Amygdala (tissue), 56 donors: ENCODE results near the gene CEP104.

Source experiments
- DNase-seq, 56 donors: peaks; one replicate each; lab custom pipeline; 2025; lab: John Stamatoyannopoulos, UW

Gene CEP104

DNA sequence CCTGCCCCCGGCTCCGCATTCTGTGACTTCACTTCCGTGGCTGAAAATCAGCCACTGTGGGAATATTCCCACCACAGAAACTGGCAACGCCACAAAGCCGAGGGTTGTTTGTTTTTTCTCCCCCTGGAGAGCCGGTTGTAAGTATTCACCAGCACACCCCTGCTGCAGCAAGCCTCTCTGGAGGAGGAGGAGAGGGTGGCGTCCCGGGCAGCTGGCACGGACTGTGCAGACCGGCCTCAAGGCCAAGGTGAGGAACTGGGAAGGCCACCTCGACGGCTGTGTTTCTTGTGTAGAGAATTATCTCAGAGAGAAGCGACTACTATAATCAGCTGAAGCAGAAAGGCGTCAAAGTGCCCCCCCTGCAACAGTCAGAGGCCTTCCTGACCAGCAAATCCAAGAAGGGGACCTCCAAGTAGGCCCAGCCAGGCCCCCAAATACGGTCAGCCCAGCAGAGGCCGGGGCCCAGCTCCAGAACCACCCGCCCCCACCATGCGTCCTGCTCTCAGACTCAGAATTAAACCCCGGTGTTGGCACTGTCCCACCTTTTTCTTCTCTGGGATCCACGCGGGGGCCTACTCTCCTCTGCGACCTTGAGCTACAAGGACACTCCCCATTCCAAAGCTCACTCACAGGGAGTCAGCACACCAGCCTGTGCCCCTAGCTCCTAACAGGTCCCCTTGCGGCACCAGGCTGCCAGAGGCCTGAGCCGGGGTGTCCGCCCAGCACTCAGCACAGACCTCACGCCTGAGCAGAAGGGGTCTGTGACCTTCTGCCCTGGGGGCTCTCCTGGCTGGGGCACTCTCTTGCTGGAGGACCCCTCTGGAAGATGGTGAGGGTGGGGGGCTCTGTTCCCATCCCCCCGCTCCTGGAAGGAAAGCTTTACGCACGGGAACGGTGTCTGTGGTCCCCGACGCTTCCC lies 85.6 kb downstream of the CEP104 start:
- DNase-seq, result no peak

DNA sequence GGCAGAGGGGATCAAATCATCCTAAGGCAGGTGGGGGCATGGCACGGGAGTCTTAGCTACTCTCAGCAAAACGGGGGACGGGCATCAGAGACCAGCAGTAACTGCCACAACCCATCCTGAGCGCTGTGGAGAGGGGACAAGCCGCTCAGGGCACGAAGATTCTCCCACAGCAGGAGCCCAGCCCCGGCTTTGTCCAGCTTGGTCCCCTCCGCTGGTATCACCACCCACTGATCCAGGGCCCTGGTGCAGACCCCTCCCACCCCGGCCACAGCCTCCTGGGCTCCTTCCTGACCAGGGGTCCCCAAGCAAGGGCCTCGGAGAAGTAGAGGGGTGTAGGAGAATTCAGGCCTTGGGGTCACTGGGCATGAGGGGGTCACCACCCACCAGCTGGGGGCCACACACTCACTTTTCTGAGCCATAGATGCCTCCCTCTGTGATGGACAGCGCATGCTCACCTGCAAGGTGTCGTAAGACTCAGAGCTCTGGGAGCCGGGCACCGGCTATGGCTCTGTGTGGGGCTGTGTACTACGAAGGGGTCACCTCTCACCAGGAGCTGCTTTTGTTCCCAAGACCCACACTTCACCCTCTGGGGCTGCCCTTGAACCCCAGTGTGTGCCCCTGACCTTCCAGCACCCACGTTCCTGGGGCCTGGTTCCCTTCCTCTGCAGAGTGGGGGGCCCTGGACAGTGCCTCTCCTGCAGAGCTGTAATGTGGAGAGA lies 86.8 kb downstream of the CEP104 start:
- no peak for DNase-seq

DNA sequence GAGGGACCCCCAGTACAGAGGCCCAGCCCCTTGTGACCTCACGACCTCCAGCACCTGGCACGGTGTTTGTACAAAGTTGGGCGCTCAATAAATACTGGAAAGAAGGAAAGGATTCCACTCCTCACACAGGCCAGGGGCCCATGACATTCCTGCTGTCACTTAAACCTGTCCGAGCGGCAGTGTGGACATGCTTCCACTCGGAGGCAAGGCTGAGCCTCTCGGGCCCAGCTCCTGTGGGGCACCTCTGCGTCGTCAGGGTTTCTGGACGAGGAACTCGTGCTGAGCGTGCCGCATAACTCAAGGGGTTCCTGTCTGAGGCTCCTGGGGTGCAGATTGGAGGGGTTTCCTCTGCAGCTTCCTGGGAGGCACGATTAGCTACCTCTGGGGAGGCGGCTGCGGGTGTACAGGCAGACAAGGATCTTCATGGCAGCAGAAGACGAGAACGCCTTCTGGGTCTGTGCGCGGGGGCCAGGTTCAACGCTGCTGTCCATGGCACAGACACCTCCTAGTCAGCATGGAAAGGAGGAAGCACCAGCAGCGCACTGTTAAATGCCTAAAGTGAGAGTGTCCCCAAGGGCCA lies 88.1 kb downstream of the CEP104 start:
- no peak for DNase-seq

DNA sequence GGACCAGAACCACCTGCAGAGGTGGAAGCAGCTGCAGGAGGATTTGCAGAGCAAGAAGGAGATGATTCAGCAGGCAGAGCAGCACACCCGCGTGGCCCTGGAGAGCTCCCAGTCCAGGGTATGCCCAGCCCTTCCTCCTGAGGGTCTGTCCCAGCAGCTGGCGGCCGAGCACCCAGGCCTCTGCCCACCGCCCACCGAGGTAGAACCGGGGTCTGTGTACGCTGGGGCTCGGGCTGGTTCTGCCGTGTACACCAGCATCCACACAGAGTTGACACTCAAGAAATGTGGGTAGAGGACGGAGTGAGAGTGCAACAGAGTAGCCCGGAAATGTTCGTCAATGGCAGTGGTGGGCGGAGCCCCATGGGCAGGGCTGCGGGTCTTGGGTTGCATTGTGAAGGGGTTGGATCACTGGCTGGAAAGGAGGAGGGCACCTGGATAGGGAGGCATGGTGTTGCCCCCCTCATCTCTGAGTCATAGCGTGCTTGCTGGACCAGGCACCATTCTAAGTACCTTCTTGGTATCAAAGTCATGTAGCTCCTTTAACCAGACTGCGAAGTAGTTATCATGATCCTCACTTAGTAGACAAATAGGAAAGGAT lies 89.6 kb downstream of the CEP104 start:
- DNase-seq, result no peak

DNA sequence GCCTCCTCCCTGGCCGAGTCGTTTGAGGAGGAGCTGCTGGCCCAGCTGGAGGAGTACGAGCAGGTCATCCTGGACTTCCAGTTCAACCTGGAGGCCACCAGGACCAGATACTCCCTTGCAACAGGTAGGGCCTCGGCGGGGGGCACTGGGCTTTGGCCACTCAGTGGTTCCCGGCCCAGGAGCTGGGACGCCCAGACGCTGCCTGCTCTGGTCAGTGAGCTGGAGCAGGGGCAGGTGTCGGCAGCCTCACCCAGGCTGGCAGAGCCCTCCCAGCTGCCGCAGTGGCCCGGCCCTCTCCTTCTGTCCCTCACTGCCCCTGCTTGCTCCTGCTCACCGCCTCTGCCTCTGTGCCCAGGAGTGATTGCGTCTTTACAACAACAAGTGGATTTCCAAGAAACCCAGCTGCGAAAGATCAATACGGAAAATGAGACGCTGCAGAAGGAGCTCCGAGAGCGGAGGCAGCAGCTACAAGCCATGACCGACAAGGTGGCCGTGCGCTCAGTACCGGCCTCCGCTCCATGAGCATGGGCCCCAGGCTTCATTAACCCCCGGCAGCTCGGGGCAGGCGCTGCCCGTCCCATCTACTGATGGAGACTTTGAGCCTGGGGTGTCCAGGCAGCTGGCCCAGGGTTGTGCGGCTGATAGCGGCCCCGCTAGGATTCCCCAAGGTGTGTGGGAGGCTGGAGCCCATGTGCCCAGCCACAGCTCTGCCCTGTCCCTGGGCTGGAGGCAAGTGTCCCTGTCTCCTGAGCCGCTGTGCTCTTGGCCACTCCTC lies 93.5 kb downstream of the CEP104 start:
- no peak for DNase-seq

DNA sequence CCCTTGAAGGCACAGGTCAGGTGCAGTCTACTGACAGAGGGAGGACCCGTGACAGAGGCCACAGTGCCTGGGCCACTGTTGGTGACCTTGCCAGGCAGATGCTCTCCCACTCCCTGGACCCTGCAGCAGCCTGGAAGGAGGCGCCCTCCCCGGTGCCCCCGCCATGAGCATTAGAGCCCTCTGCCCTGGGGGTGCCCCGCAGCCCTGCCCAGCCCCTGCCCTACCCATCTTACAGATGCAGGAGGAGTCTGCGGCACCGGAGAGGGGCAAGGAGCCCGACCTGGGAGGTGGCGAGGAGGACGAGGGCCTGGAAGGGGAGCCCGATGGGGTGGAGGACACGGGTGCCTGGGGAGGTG lies 94.2 kb downstream of the CEP104 start:
- DNase-seq, result no peak

DNA sequence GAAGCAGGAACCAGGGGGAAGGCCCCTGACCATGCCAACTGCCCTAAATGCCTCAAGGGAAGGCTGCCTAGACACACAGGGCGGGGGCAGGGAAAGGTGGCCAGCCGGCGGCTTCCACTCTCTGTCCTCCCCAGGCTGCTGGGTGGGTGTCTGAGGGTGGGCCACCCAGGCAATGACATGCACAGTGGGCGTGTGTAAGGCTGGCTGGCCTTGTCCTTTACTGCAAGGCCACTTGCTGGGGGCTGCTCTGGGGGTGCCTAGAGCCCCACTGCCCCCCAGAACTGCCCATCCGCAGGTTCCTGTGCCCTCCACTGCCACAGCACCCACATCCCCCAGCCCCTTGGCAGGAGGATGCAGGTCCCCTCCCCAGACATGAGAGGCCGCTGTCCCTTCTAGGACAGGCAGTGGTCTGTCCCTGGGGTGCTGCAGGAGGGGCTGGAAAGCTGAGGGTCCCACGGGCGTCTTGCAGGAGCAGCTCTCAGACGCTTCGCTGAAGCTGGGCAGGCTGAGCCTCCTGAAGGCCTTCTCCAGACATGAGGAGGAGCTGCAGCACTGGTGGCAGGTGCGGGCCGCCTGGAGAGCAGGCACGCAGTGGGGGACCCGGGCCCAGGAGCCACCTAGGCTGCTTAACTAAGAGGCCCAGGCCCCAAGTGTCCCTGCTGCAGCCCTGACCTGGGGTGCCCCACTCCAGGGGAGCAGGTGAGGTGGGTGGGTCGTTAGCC lies 94.7 kb downstream of the CEP104 start:
- no peak for DNase-seq
